ENCODE data around the gene ALDOA. TPM values are rescaled to one million over a fixed set of nuclear protein-coding genes. Genes with fewer than 3 reads are reported as not detected.
"Not testable (repeated sequence)": the region's sequence is repeated elsewhere in the genome, so short reads cannot be mapped to it uniquely, and the experiment has no call there.

ALDOA gene
- polyA plus RNA-seq, 4 donors, result 406 to 1,111 (median 984) TPM

DNA sequence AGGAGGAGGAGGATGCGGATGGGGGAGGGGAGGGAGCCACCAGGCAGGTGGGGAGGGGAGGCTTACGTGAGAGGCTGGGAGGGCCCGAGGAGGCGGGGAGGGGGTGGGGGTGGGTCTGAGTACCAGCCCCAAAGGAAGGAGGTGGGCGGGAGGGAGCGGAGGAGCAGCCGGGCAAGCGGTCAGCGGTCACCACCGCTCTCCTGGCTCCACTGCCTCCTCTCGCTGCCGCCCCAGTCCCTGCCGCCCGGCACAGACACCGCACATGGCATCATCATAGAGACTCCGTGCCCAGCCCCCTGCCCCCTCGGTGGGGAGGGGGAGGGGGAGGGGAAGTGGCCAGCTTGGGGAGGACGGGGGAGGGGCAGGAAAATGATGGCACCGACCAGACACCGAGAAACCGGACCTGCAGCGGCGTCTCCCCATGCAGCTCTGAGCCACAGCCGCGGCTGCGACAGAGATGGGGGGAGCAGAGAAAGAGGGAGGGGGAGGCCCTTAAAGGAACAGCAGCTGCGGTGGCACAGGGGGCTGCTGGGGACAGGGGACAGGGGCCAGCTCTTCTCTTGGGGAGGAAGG is 34.6 kb upstream of the ALDOA start, which contains the start of gene TLCD3B:
TLCD3B (minus strand) TSS at position 431 of the 573 bp plus-strand sequence. CDS start 744 bp downstream, outside the sequence.
- peaks cover 7 to 70% (median 17%) of the 10 kb centered on the region in 3 donors for H3K27me3 ChIP-seq (ENCODE audit: control insufficient read depth in 3 of 3, insufficient read depth in 3 of 3, low read length in 3 of 3)
- H3K4me3 ChIP-seq (ENCODE audit: low read depth in 1 of 3, low read length in 3 of 3), result no peak within 1 kb of the TSS
- FAIRE-seq (no peak), DNase-seq (no peak)
- H3K9me3 ChIP-seq (ENCODE audit: control insufficient read depth in 2 of 2, insufficient read depth in 1 of 2, low read depth in 1 of 2, low read length in 1 of 2), result no peaks in the 10 kb centered on the region
- no peaks in the 10 kb centered on the region for H3K36me3 ChIP-seq (ENCODE audit: control insufficient read depth in 3 of 3, insufficient read depth in 2 of 3, low read depth in 1 of 3, low read length in 3 of 3)
- WGBS, 3 donors, result 0 to 3% (median 2%) methylated on average over 14 to 27 of the region's 27 CpGs
- H3K27ac ChIP-seq (ENCODE audit: low read depth in 1 of 3, low read length in 2 of 3), result no peak within 1 kb of the TSS
- no peaks in the 10 kb centered on the region for H3K4me1 ChIP-seq (ENCODE audit: control insufficient read depth in 3 of 3, insufficient read depth in 2 of 3, low read depth in 1 of 3, low read length in 2 of 3)

DNA sequence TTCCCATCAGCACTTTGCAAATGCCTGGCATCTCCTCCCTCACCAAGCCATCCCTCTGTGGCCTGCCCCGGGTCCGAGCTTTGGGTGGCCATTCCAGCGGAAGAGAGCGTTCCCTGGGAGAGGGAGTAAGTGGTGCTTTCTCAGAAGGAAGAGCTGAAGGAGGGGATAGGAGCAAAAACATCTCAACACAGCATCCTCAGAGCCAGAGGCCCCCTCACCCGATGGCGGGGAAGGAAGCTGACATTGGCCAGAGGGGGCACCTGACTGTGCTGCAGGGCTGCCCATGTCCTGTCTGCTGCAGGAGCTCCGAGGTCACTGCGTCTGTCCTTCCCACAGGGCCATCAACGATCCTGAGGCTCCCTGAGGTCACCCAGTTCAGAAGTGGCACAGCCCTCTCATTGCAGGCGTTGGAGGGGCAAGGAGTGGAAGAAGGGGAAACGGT is 34.1 kb upstream of the ALDOA start:
- Histone ChIP-seq H3K27ac (ENCODE audit: low read depth in 1 of 3, low read length in 2 of 3) (no peak overlapping the region), H3K9me3 (ENCODE audit: control insufficient read depth in 2 of 2, insufficient read depth in 1 of 2, low read depth in 1 of 2, low read length in 1 of 2) (no peaks in the 10 kb centered on the region), H3K27me3 (ENCODE audit: control insufficient read depth in 3 of 3, insufficient read depth in 3 of 3, low read length in 3 of 3) (peaks cover 7 to 72% (median 17%) of the 10 kb centered on the region in 3 donors), H3K36me3 (ENCODE audit: control insufficient read depth in 3 of 3, insufficient read depth in 2 of 3, low read depth in 1 of 3, low read length in 3 of 3) (no peaks in the 10 kb centered on the region), H3K4me3 (ENCODE audit: low read depth in 1 of 3, low read length in 3 of 3) (no peak overlapping the region), H3K4me1 (ENCODE audit: control insufficient read depth in 3 of 3, insufficient read depth in 2 of 3, low read depth in 1 of 3, low read length in 2 of 3) (no peaks in the 10 kb centered on the region)
- no peak for FAIRE-seq
- 18 to 26% (median 20%) methylated on average over 10 to 11 of the region's 11 CpGs for WGBS, 3 donors
- no peak for DNase-seq

DNA sequence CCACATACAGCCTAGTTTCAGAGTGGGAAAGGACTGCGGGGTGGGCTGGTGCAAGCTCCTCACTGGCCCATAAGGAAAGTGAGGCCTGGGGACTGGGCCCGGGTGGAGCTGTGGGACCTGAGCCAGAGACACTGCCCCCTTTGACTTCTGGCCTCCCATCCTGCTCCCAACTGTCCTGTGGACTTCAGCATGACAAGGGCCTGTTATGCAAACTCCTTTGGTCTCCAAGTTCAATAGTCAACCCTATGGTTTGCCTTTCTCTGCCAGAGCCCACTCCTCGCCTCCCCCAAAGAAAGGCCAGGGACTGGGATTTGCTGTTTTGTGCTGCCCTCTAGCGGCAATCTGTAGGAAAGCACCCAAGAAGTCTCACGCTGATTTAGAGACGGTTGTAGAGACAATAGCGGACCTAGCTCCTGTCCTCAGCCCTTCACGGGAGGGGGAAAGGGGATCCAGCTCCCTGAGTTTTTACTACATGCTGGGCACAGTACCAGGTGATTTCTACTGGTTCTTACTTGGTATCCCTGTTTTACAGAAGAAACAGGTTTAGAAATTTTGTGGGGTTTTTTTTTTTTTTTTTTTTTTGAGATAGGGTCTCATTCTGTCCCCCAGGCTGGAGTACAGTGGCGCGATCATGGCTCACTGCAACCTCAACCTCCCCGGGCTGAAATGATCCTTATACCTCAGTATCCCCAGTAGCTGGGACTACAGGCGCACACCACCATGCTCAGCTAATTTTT is 33.3 kb upstream of the ALDOA start:
- DNase-seq (peak; percentile 59 to 66), FAIRE-seq (no peak)
- Histone ChIP-seq H3K9me3 (ENCODE audit: control insufficient read depth in 2 of 2, insufficient read depth in 1 of 2, low read depth in 1 of 2, low read length in 1 of 2) (no peaks in the 10 kb centered on the region), H3K36me3 (ENCODE audit: control insufficient read depth in 3 of 3, insufficient read depth in 2 of 3, low read depth in 1 of 3, low read length in 3 of 3) (no peaks in the 10 kb centered on the region), H3K27ac (ENCODE audit: low read depth in 1 of 3, low read length in 2 of 3) (no peak overlapping the region), H3K4me1 (ENCODE audit: control insufficient read depth in 3 of 3, insufficient read depth in 2 of 3, low read depth in 1 of 3, low read length in 2 of 3) (no peaks in the 10 kb centered on the region), H3K27me3 (ENCODE audit: control insufficient read depth in 3 of 3, insufficient read depth in 3 of 3, low read length in 3 of 3) (peaks cover 7 to 65% (median 15%) of the 10 kb centered on the region in 3 donors), H3K4me3 (ENCODE audit: low read depth in 1 of 3, low read length in 3 of 3) (no peak overlapping the region)
- 24 to 29% (median 24%) methylated on average over 12 of the region's 12 CpGs for WGBS, 3 donors

DNA sequence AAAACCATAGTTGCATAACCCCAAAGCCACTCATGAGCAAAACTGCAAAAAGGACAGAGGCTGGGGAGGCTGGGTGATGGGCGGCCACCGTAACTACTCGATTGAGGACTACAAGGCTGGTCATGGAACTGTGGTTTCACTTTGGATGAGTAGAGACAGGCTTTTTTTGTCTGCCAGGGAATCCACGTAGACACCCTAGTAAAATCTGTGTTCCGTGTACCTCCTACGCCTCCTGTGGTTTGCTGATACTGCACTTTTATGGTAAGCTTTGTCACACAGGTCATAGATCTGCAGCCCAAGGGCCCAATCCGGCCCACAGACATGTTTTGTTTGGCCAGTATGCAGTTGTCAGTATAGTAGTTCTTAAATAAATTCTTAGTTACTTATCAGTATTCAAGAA is 32.3 kb upstream of the ALDOA start:
- WGBS, 3 donors, result 57 to 68% (median 61%) methylated on average over 7 of the region's 7 CpGs
- DNase-seq, result no peak
- H3K4me3 ChIP-seq (ENCODE audit: low read depth in 1 of 3, low read length in 3 of 3), result no peak overlapping the region
- no peaks in the 10 kb centered on the region for H3K4me1 ChIP-seq (ENCODE audit: control insufficient read depth in 3 of 3, insufficient read depth in 2 of 3, low read depth in 1 of 3, low read length in 2 of 3)
- H3K36me3 ChIP-seq (ENCODE audit: control insufficient read depth in 3 of 3, insufficient read depth in 2 of 3, low read depth in 1 of 3, low read length in 3 of 3), result no peaks in the 10 kb centered on the region
- H3K27me3 ChIP-seq (ENCODE audit: control insufficient read depth in 3 of 3, insufficient read depth in 3 of 3, low read length in 3 of 3), result peaks cover 7 to 55% (median 15%) of the 10 kb centered on the region in 3 donors
- no peaks in the 10 kb centered on the region for H3K9me3 ChIP-seq (ENCODE audit: control insufficient read depth in 2 of 2, insufficient read depth in 1 of 2, low read depth in 1 of 2, low read length in 1 of 2)
- no peak for FAIRE-seq
- H3K27ac ChIP-seq (ENCODE audit: low read depth in 1 of 3, low read length in 2 of 3), result no peak overlapping the region

DNA sequence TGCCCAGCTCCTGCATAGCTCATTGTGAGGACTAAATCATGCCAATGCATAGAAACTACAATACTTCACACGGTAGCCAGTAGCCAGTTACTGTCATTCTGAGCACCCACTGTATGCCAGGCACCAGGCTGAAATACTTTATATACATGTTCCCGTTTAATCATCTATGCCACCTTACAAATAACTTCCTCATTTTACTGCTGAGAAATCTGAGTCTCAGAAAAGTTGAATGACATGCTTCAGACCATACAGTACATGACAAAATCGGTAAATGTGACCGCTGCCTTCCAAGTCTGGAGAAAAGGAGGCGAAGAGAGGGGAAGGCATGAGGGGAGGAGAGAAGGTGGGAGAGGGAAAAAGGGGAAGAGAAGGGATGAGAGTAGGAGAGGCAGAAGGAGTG is 25.3 kb upstream of the ALDOA start:
- FAIRE-seq, result no peak
- Histone ChIP-seq H3K4me1 (ENCODE audit: control insufficient read depth in 3 of 3, insufficient read depth in 2 of 3, low read depth in 1 of 3, low read length in 2 of 3) (no peaks in the 10 kb centered on the region), H3K9me3 (ENCODE audit: control insufficient read depth in 2 of 2, insufficient read depth in 1 of 2, low read depth in 1 of 2, low read length in 1 of 2) (no peaks in the 10 kb centered on the region), H3K36me3 (ENCODE audit: control insufficient read depth in 3 of 3, insufficient read depth in 2 of 3, low read depth in 1 of 3, low read length in 3 of 3) (no peaks in the 10 kb centered on the region), H3K27ac (ENCODE audit: low read depth in 1 of 3, low read length in 2 of 3) (no peak overlapping the region), H3K4me3 (ENCODE audit: low read depth in 1 of 3, low read length in 3 of 3) (no peak overlapping the region), H3K27me3 (ENCODE audit: control insufficient read depth in 3 of 3, insufficient read depth in 3 of 3, low read length in 3 of 3) (peaks cover 0 to 4% (median 2%) of the 10 kb centered on the region in 3 donors)
- no peak for DNase-seq
- 61 to 67% (median 63%) methylated on average over 5 of the region's 5 CpGs for WGBS, 3 donors

DNA sequence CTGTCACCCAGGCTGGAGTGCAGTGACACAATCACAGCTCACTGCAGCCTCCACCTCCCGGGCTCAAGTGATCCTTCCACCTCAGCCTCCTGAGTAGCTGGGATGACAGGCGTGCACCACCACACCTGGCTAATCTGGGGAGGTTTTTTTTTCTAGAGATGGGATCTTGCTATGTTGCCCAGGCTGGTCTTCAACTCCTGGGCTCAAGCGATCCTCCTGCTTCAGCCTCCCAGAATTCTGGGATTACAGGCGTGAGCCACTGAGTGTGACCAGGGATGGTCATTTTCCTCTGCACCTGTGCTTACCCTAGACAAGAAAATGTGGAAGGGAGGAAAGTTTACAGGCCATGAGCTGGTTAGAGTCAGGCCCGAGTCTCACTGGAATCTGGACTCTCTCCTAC is 24.9 kb upstream of the ALDOA start:
- not testable (repeated sequence) for H3K27ac ChIP-seq (ENCODE audit: low read depth in 1 of 3, low read length in 2 of 3); DNase-seq; H3K9me3 ChIP-seq (ENCODE audit: control insufficient read depth in 2 of 2, insufficient read depth in 1 of 2, low read depth in 1 of 2, low read length in 1 of 2); H3K27me3 ChIP-seq (ENCODE audit: control insufficient read depth in 3 of 3, insufficient read depth in 3 of 3, low read length in 3 of 3); H3K4me1 ChIP-seq (ENCODE audit: control insufficient read depth in 3 of 3, insufficient read depth in 2 of 3, low read depth in 1 of 3, low read length in 2 of 3); H3K36me3 ChIP-seq (ENCODE audit: control insufficient read depth in 3 of 3, insufficient read depth in 2 of 3, low read depth in 1 of 3, low read length in 3 of 3); FAIRE-seq; H3K4me3 ChIP-seq (ENCODE audit: low read depth in 1 of 3, low read length in 3 of 3)
- WGBS, 3 donors, result 79 to 91% (median 86%) methylated on average over 5 of the region's 5 CpGs

DNA sequence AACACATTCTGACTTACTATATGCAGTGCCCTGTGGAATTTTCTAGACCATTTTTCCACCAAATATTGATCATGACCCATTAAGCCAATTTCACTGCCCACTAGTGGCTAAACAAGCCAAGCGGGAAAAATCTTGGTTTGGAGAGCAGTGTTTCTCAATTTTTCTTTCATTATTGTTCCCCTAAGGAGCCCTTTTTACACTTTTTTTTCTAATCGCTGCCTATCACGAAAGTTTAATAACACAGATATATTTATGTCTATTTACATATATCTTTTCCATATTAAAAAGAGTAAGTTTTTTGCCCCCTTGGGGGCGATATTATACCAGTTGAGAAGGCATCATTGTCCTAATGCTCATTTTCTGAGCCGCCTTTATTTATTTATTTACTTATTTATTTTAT is 23.7 kb upstream of the ALDOA start:
- Histone ChIP-seq H3K36me3 (ENCODE audit: control insufficient read depth in 3 of 3, insufficient read depth in 2 of 3, low read depth in 1 of 3, low read length in 3 of 3) (no peaks in the 10 kb centered on the region), H3K4me3 (ENCODE audit: low read depth in 1 of 3, low read length in 3 of 3) (no peak overlapping the region), H3K4me1 (ENCODE audit: control insufficient read depth in 3 of 3, insufficient read depth in 2 of 3, low read depth in 1 of 3, low read length in 2 of 3) (no peaks in the 10 kb centered on the region), H3K27me3 (ENCODE audit: control insufficient read depth in 3 of 3, insufficient read depth in 3 of 3, low read length in 3 of 3) (peaks cover 0 to 8% (median 0%) of the 10 kb centered on the region in 3 donors), H3K27ac (ENCODE audit: low read depth in 1 of 3, low read length in 2 of 3) (no peak overlapping the region), H3K9me3 (ENCODE audit: control insufficient read depth in 2 of 2, insufficient read depth in 1 of 2, low read depth in 1 of 2, low read length in 1 of 2) (no peaks in the 10 kb centered on the region)
- WGBS, 3 donors, result 10 to 24% (median 15%) methylated on average over 5 of the region's 5 CpGs
- DNase-seq, result no peak
- no peak for FAIRE-seq

DNA sequence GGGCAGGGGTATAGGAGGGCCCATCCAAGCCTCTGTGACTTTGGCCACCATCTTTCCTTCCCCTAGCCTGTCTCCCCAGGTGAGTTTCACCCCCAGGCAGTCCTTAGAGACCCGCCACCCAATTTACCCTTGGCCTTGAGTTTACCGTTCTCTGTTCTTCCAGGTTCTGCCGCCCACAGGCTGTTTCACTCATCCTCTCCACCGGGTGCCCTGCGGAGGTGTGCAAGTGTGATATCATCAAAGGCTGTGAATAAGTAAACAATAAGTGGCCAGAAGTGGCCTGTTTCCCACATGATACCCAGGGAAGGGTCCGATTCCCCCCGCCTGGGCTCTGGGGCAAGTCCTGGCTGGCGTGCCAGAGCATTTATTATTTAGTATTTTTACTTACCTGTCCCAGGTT is 19.4 kb upstream of the ALDOA start:
- Histone ChIP-seq H3K27me3 (ENCODE audit: control insufficient read depth in 3 of 3, insufficient read depth in 3 of 3, low read length in 3 of 3) (peaks cover 0 to 8% (median 0%) of the 10 kb centered on the region in 3 donors), H3K36me3 (ENCODE audit: control insufficient read depth in 3 of 3, insufficient read depth in 2 of 3, low read depth in 1 of 3, low read length in 3 of 3) (no peaks in the 10 kb centered on the region), H3K9me3 (ENCODE audit: control insufficient read depth in 2 of 2, insufficient read depth in 1 of 2, low read depth in 1 of 2, low read length in 1 of 2) (no peaks in the 10 kb centered on the region), H3K4me3 (ENCODE audit: low read depth in 1 of 3, low read length in 3 of 3) (no peak overlapping the region), H3K4me1 (ENCODE audit: control insufficient read depth in 3 of 3, insufficient read depth in 2 of 3, low read depth in 1 of 3, low read length in 2 of 3) (no peaks in the 10 kb centered on the region), H3K27ac (ENCODE audit: low read depth in 1 of 3, low read length in 2 of 3) (no peak overlapping the region)
- 54 to 63% (median 58%) methylated on average over 8 of the region's 8 CpGs for WGBS, 3 donors
- FAIRE-seq (no peak), DNase-seq (no peak)

All from small intestine (tissue), 7 donors.